Left cardiac atrium (tissue), 4 donors: ENCODE measurements around the gene PEA15. TPM values are rescaled to one million over a fixed set of nuclear protein-coding genes. Genes with fewer than 3 reads are reported as not detected.

Experiments
- ATAC-seq, 2 donors: fragments of 200-7000 bp; cut with Tn5 transposase; one replicate each; pipeline ENCODE4 v1.9.1; 2020; ENCODE audit warnings: mild to moderate bottlenecking in 2 of 2, moderate library complexity in 2 of 2
- DNase-seq: peaks from one replicate; pipeline ENCODE4 v3.0.0-alpha.2; 2020
- intact Hi-C, 2 donors: fragments of 100-400 bp; cut with DNase I; formaldehyde crosslinking; loops; one replicate each; pipeline versions ENCODE4 v1.14.1 to v1.15.1; 2022 to 2023
- total RNA-seq, 2 donors: library from RNA; stranded (reverse); fragmentation: NEBNext Ultra II Directional; extraction: Animal tissue kit (Norgen Biotek cat#: 25700); gene quantifications; one replicate each; pipeline ENCODE4 v1.2.1, GENCODE V29; 2021
- donor health status: DM: no; HTN: yes; CAD: no.
- donor health status: DM: no; HTN: yes; CAD: no; lungs with severe emphysema.
- donor health status: DM: yes; HTN: yes; CAD: no.
- donor health status: Dilated cardiomyopathy.

Gene PEA15
- total RNA-seq, 2 donors from 2014 or later: 188 to 189 TPM

DNA sequence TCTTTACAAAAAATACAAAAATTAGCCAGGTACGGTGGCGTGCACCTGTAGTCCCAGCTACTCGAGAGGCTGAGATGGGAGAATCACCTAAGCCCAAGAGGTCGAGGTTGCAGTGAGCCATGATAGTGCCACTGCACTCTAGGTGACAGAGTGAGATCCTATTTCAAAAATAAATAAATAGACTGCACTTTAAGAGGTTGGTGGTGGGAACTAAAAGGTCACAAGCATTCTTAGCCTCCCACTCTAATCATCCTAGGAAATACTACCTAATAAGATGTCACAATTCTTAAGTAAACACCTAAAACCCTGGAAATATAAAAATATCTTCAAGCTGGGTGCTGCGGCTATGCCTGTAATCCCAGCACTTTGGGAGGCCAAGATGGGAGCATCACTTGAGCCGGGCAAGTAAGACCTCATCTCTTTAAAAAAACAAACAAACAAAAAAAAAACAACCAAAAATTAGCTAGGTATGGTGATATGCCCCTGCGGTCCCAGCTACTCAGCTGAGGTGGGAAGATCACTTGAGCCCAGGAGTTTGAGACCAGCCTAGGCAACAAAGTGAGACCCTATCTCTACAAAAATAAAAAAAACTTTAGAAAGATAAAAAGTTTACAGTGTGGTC, 53.1 kb downstream of the PEA15 start:
- no peak for ATAC-seq
- DNase-seq: no peak
- intact Hi-C loops: loop anchor here in 1 of 2 donors (10.0 kb wide), 2 partner anchors 63 to 163 kb away; partner anchors contain the start of genes CASQ1 and IGSF8

GRCh38 chr1:160260406-160261382, 55.5 kb downstream of the PEA15 start:
- DNase-seq: no peak
- peak in 1 of 2 donors; percentile 20 for ATAC-seq
- intact Hi-C loops: no loop called here

DNA sequence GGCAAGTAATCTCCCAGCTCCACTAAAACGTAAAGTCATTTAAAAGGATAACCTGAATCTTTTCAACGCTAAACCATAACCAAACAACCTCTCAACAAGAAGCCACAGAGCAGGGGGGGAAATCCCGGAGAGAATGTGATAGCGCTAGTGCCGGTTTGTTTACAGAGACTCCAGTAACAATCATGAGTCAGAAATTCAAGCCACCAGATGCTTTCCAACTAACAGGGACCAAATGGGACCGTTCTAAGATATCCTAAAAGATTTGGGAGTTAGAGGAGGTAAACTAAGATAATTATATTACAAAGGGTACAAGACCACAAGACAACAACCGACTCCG, 56.3 kb downstream of the PEA15 start:
- intact Hi-C loops: no loop called here
- DNase-seq (no peak), ATAC-seq (peak; percentile 18 to 45)

DNA sequence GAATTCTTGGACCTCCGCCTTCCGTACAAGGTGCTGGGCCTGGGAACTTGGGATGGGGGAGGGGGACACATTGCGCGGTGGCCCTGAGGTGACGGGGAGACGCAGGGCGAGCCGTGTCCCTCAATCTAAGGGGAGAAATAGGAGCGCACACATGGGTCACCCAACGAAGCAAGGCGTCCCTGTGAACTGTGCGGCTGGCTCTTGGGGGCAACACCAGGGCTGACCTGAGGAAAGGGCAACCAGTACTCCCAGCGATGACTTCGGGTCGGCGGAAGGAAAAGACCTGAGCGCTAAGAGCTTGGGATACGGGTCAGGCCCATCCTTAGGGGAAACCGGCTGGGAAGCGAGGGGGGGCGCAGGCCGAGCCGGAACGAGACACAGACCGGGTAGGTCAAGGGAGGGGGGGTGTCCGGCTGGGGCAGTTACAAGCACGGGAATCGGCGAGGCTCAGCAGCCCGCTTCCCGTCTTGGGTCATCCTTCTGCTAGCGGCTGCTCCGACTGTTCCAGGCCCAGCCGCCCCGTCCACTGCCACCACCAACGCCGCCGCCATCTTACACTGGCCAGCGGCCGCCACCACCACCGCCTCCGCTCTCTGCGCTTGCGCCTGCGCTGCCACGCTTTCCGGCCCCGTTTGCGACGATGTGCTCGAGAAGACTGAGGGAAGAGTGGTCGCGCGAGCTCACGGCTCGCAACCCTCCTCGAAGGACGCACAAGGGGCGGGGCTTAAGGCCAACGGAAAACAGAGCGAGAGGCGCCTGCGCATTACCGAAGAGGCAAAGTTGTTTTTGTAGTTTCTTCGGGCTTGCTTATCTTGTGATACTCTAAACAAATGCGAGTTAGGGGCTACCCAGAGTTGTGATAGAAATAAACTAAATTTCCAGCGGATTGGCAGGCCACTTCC, 57.0 kb downstream of the PEA15 start, which contains the start of gene DCAF8:
Gene DCAF8 (minus strand): TSS at position 657 of the 902 bp plus-strand sequence. CDS start 18,541 bp downstream, outside the sequence.
- intact Hi-C loops: no loop called here
- DNase-seq (peak; percentile 99), ATAC-seq (peak; percentile 98)

DNA sequence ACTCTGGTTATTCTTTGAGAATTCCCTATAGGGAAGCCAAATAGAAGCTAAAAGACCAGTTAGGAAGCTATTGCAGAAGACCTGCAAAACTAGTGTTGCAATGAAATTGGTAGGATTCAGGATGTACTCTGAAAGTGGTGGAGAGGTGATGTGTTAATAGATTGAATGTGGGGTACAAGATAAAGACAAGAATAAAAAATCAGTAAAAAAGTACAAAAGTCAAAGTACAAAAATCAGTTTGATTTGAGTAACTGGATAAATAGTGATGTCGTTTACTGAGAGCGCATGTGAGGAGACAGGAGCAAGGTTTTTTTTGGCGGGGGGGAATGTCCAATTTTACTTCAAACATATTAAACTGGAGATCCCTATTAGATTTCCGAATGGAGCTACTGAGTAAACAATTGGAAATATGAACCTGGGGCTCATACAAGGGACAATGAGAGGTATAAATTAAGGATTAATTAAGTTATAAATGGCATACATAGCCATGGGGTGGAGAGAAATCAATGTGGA, 59.7 kb downstream of the PEA15 start:
- ATAC-seq (no peak), DNase-seq (no peak)
- intact Hi-C loops: no loop called here

Other genes starting within 250 kb of the PEA15 start
- 1 to 10 TPM; 3.3 to 3.4 TPM for gene PIGM, start 173.4 kb upstream of the PEA15 start, total RNA-seq
- under 1 TPM; 0.05 to 0.15 TPM for gene KCNJ10, start 135.2 kb upstream of the PEA15 start, total RNA-seq
- under 1 TPM in 1 of 2 donors, not detected in 1; 0.06 TPM for gene KCNJ9, start 123.8 kb upstream of the PEA15 start, total RNA-seq
- gene IGSF8, start 106.8 kb upstream of the PEA15 start, total RNA-seq: 10 to 100 TPM; 18.8 to 22.1 TPM
- gene ATP1A2, start 89.6 kb upstream of the PEA15 start, total RNA-seq: 100 to 1,000 TPM; 114 to 176 TPM
- gene ATP1A4, start 53.8 kb upstream of the PEA15 start, total RNA-seq: under 1 TPM in 1 of 2 donors, not detected in 1; 0.13 TPM
- gene CASQ1, start 14.8 kb upstream of the PEA15 start, total RNA-seq: 10 to 100 TPM; 10.5 to 21.8 TPM
- gene DCAF8, start 57.2 kb downstream of the PEA15 start, total RNA-seq: 100 to 1,000 TPM in 1 of 2 donors, 10 to 100 TPM in 1; 98.5 to 121 TPM
- gene PEX19, start 79.7 kb downstream of the PEA15 start, total RNA-seq: 10 to 100 TPM; 91.1 to 92.6 TPM
- gene COPA, start 137.9 kb downstream of the PEA15 start, total RNA-seq: 100 to 1,000 TPM; 108 to 147 TPM
- 10 to 100 TPM; 57.4 to 70.2 TPM for gene NCSTN, start 138.0 kb downstream of the PEA15 start, total RNA-seq
- under 1 TPM in 1 of 2 donors, not detected in 1; 0.10 TPM for gene NHLH1, start 161.7 kb downstream of the PEA15 start, total RNA-seq
- gene VANGL2, start 195.2 kb downstream of the PEA15 start, total RNA-seq: 1 to 10 TPM; 4.1 to 5.1 TPM